Measurements from ENCODE around the gene LY86.

DNA sequence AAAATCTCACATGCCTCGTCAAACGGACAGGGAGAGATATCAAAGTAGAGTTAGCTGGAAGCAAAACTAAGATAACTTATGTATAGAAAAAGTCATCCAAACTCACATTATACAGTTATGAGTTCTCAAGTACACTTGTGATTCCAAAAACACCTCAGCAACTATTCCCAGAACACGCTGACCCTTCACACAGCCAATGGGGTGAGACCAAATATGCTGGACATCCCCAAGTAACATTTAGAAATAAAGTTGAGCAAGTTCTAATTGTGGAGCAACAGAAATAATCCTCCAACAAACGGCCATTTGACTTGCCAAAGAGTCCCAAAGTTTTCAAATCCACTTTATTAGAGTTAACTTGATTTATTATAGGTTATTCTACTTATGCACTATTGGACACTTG is 52.4 kb downstream of the LY86 start:
- TF ChIP-seq POLR2A (conservative IDR thresholded peaks at IDR 0.05), result no peak
- TF ChIP-seq EZH2 (IDR thresholded peaks at IDR 0.05; ENCODE audit: borderline replicate concordance, low read depth, low read length), result no peak
- no peak for TF ChIP-seq ELF2 (CRISPR knock-in tag; IDR thresholded peaks at IDR 0.05)
- TF ChIP-seq, protein P1, sequence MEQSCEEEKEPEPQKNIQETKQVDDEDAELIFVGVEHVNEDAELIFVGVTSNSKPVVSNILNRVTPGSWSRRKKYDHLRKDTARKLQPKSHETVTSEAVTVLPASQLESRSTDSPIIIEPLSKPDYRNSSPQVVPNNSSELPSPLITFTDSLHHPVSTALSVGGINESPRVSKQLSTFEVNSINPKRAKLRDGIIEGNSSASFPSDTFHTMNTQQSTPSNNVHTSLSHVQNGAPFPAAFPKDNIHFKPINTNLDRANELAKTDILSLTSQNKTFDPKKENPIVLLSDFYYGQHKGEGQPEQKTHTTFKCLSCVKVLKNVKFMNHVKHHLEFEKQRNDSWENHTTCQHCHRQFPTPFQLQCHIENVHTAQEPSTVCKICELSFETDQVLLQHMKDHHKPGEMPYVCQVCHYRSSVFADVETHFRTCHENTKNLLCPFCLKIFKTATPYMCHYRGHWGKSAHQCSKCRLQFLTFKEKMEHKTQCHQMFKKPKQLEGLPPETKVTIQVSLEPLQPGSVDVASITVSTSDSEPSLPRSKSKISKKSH (CRISPR knock-in tag; IDR thresholded peaks at IDR 0.05), result no peak
- no peak for TF ChIP-seq BRF2 (IDR thresholded peaks at IDR 0.05; ENCODE audit: borderline replicate concordance, insufficient read depth, insufficient read length)
